Keratinocyte (primary cell): ENCODE measurements around the gene ADRA2C.

ENCODE experiments used
- EZH2 ChIP-seq: IDR thresholded peaks from one replicate; pipeline ENCODE4 v1.6.1; 2012; ENCODE audit warnings: inconsistent platforms, mild to moderate bottlenecking, low read length, moderate library complexity
- TF ChIP-seq, protein P1 (sequence below), 3 experiments: IDR thresholded peaks in 1 of 3; conservative IDR thresholded peaks in 1 of 3; optimal IDR thresholded peaks in 1 of 3; 2 replicates in 2 of 3; 3 replicates in 1 of 3; pipeline versions ENCODE3 to v1.5.1; 2011; ENCODE audit warnings: low read length in 3 of 3, mild to moderate bottlenecking in 3 of 3, moderate library complexity in 2 of 3, control low read depth in 1 of 3, inconsistent platforms in 1 of 3; ENCODE audit not compliant: insufficient read depth in 2 of 3; ENCODE audit errors: extremely low read depth in 1 of 3

DNA sequence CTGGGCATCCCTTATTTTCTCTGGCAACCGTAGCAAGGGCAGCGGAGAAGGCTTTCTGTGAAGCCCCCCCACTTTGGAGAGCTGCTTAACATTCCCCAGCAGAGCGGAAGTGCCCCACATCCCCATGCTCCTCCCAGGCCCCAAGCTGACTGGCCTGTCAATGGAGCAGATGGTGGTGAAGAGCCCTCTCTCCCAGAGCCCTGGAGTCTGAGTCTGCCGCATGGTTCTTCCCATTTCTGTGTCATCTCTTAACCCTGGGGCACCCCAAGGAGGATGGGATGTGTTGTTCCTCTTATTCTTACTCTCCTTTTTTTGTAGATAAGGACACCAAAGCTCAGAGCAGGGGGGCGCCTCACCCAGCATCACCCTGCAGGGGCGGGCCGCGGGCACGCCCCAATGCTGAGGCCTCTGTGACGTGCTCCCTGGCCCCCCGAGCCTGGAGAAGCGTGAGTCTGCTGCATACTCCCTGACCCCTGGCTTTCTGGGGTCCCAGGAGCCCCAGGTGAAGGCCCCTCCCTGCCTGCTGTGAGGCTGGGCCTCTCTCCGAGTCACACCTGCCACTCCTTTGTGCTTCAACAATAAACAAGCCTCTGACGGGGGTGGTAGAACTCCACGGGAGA, 35.9 kb downstream of the ADRA2C start:
- TF ChIP-seq, protein P1, sequence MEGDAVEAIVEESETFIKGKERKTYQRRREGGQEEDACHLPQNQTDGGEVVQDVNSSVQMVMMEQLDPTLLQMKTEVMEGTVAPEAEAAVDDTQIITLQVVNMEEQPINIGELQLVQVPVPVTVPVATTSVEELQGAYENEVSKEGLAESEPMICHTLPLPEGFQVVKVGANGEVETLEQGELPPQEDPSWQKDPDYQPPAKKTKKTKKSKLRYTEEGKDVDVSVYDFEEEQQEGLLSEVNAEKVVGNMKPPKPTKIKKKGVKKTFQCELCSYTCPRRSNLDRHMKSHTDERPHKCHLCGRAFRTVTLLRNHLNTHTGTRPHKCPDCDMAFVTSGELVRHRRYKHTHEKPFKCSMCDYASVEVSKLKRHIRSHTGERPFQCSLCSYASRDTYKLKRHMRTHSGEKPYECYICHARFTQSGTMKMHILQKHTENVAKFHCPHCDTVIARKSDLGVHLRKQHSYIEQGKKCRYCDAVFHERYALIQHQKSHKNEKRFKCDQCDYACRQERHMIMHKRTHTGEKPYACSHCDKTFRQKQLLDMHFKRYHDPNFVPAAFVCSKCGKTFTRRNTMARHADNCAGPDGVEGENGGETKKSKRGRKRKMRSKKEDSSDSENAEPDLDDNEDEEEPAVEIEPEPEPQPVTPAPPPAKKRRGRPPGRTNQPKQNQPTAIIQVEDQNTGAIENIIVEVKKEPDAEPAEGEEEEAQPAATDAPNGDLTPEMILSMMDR (optimal IDR thresholded peaks at IDR 0.05 in 1 of 3, IDR thresholded peaks at IDR 0.05 in 1 of 3, conservative IDR thresholded peaks at IDR 0.05 in 1 of 3; ENCODE audit: extremely low read depth in 1 of 3, insufficient read depth in 2 of 3, low read length in 3 of 3) = no peak
- no peak for TF ChIP-seq EZH2
